CD4-positive, alpha-beta T cell (primary cell): ENCODE data around the gene NOC4L. TPM values are rescaled to one million over a fixed set of nuclear protein-coding genes. Genes with fewer than 3 reads are reported as not detected.

Experiments used
- ATAC-seq: fragments of 200-7000 bp; cut with Tn5 transposase; one replicate; pipeline ENCODE4 v1.10.0; 2022; ENCODE audit warnings: mild to moderate bottlenecking; ENCODE audit not compliant: poor library complexity
- CTCF ChIA-PET: fragments of 350-600 bp; sonication (Branson Sonifier 250); formaldehyde crosslinking; loops from one replicate; lab custom pipeline; 2021; ENCODE audit warnings: antibody characterized with exemption, inconsistent platforms; lab: Charles Lee
- POLR2A ChIA-PET: fragments of 350-600 bp; sonication (Branson Sonifier 250); formaldehyde crosslinking; loops from one replicate; lab custom pipeline; 2021; ENCODE audit warnings: antibody characterized with exemption, inconsistent platforms; lab: Charles Lee
- DNase-seq, 14 experiments: peaks; one replicate each; pipeline ENCODE4 v3.0.0-alpha.2; 2013 to 2020; ENCODE audit warnings: mixed read lengths in 2 of 14
- H3K27ac ChIP-seq, 2 donors: one replicate each; pipeline versions ENCODE4 v1.5.1 to v1.7.0; 2013; ENCODE audit warnings: low read length in 2 of 2, low read depth in 1 of 2, mild to moderate bottlenecking in 1 of 2
- H3K27me3 ChIP-seq, 2 experiments: 1 replicate in 1 of 2; 2 replicates in 1 of 2; pipeline versions ENCODE4 v1.6.1 to v1.7.0; 2013; ENCODE audit warnings: low read length in 2 of 2, control low read depth in 1 of 2, mild to moderate bottlenecking in 1 of 2, moderate library complexity in 1 of 2; ENCODE audit not compliant: insufficient read depth in 2 of 2, control insufficient read depth in 1 of 2
- H3K36me3 ChIP-seq: one replicate; pipeline ENCODE4 v1.6.1; 2013; ENCODE audit warnings: low read length, control low read depth; ENCODE audit not compliant: insufficient read depth
- H3K4me1 ChIP-seq: one replicate; pipeline ENCODE4 v1.6.1; 2013; ENCODE audit warnings: low read length, control low read depth; ENCODE audit not compliant: insufficient read depth
- H3K4me3 ChIP-seq: one replicate; pipeline ENCODE4 v1.5.1; 2013; ENCODE audit warnings: mild to moderate bottlenecking, low read length, moderate library complexity
- H3K9me3 ChIP-seq, 2 experiments: 1 replicate in 1 of 2; 2 replicates in 1 of 2; pipeline versions ENCODE4 v1.6.1 to v1.7.0; 2013; ENCODE audit warnings: low read length in 2 of 2, mild to moderate bottlenecking in 2 of 2, control low read depth in 1 of 2, moderate library complexity in 1 of 2; ENCODE audit not compliant: control insufficient read depth in 1 of 2, insufficient read depth in 1 of 2
- H3K27ac Mint-ChIP-seq: one replicate; pipeline ENCODE4 v1.8.0; 2020; ENCODE audit warnings: mixed read lengths
- H3K27me3 Mint-ChIP-seq: one replicate; pipeline ENCODE4 v1.8.0; 2021; ENCODE audit warnings: mixed read lengths
- H3K36me3 Mint-ChIP-seq: one replicate; pipeline ENCODE4 v1.8.0; 2021; ENCODE audit warnings: low read depth, mixed read lengths
- H3K4me1 Mint-ChIP-seq: one replicate; pipeline ENCODE4 v1.8.0; 2021; ENCODE audit warnings: low read depth, mixed read lengths
- H3K4me3 Mint-ChIP-seq: one replicate; pipeline ENCODE4 v1.8.0; 2020; ENCODE audit warnings: mild to moderate bottlenecking, mixed read lengths
- H3K9me3 Mint-ChIP-seq: one replicate; pipeline ENCODE4 v1.8.0; 2020; ENCODE audit warnings: mixed read lengths
- intact Hi-C, 2 experiments: fragments of 100-400 bp; cut with DNase I in 1 of 2; cut with micrococcal nuclease in 1 of 2; formaldehyde crosslinking; loops; one replicate each; pipeline versions ENCODE4 v1.15.1 to v1.9.0; 2023 to 2025; cut with DNase I, micrococcal nuclease
- total RNA-seq, 174 experiments: library from RNA in 2 of 174; stranded (reverse) in 2 of 174; gene quantifications; one replicate each; pipeline ENCODE4 v1.2.3 and lab custom pipeline; 2021 to 2026
- TF ChIP-seq, protein P1 (sequence below): fragments of 200-600 bp; IDR thresholded peaks from one replicate; pipeline ENCODE4 v1.8.0; 2022; ENCODE audit warnings: antibody characterized with exemption, mild to moderate bottlenecking

NOC4L gene
- total RNA-seq, 2 experiments from 2014 or later = 21.8 to 22.3 TPM

DNA sequence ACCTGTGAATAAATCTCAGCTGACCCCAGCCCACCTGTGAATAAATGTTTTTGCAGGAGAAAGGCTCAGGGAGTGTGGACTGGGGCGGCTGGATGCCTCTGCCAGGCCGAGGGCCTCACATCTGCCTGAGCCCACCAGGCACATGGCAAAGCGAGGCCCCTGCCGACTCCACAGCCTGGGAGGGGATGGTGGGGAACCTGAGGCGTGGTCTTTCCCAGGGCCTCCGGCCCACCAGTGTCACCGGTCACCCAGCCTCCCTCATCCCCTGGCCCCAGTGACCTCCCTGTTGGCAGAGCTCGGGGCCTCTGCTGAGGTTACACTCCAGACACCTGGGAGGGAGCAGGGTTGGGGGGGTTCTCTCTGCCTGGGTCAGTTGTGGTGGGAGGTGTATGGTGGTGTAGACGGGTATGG is 8.2 kb downstream of the NOC4L start:
- intact Hi-C loops = loop anchor here in 1 of 2 experiments (5.0 kb wide), 3 partner anchors 35 to 370 kb away; no protein-coding TSS in a partner anchor
- peaks cover 0 to 5% of the 10 kb centered on the region in 2 experiments for H3K9me3 ChIP-seq
- TF ChIP-seq, protein P1, sequence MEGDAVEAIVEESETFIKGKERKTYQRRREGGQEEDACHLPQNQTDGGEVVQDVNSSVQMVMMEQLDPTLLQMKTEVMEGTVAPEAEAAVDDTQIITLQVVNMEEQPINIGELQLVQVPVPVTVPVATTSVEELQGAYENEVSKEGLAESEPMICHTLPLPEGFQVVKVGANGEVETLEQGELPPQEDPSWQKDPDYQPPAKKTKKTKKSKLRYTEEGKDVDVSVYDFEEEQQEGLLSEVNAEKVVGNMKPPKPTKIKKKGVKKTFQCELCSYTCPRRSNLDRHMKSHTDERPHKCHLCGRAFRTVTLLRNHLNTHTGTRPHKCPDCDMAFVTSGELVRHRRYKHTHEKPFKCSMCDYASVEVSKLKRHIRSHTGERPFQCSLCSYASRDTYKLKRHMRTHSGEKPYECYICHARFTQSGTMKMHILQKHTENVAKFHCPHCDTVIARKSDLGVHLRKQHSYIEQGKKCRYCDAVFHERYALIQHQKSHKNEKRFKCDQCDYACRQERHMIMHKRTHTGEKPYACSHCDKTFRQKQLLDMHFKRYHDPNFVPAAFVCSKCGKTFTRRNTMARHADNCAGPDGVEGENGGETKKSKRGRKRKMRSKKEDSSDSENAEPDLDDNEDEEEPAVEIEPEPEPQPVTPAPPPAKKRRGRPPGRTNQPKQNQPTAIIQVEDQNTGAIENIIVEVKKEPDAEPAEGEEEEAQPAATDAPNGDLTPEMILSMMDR = no peak
- no peaks in the 10 kb centered on the region for H3K9me3 Mint-ChIP-seq
- no peak overlapping the region for H3K4me3 Mint-ChIP-seq
- no peaks in the 10 kb centered on the region for H3K27me3 Mint-ChIP-seq
- no peak overlapping the region for H3K4me3 ChIP-seq
- H3K36me3 Mint-ChIP-seq = no peaks in the 10 kb centered on the region
- H3K36me3 ChIP-seq = peaks cover 40% of the 10 kb centered on the region
- ATAC-seq = no peak
- DNase-seq = no peak
- CTCF ChIA-PET = no interaction called here
- H3K4me1 Mint-ChIP-seq = no peaks in the 10 kb centered on the region
- POLR2A ChIA-PET = interaction anchor here (1.7 kb wide), 1 partner anchor 37 kb away, joined by 12 read pairs; no protein-coding TSS in a partner anchor
- no peaks in the 10 kb centered on the region for H3K27me3 ChIP-seq
- no peak overlapping the region for H3K27ac ChIP-seq
- peaks cover 9% of the 10 kb centered on the region for H3K4me1 ChIP-seq
- no peak overlapping the region for H3K27ac Mint-ChIP-seq

DNA sequence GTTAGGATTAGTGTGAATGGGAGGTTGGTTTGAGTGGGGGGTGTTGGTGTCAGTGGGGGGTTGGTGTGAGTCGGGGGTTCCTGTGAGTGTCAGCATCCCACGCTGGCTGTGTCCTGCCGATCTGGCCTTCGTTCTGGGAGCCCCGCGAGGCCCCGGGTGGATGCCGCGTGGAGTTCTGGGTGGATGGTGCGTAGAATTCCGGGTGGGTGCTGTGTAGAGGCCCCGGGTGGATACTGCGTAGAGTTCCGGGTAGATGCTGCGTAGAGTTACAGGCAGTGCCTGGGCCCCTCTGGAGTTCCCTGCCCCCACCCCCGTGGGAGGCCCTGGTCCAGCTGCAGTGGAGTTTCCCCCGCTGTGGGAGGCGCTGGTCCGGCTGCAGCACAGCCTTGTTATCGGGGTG is 8.7 kb downstream of the NOC4L start:
- intact Hi-C loops = loop anchor here in 1 of 2 experiments (5.0 kb wide), 3 partner anchors 34 to 369 kb away; no protein-coding TSS in a partner anchor
- Mint-ChIP-seq H3K27me3 (no peaks in the 10 kb centered on the region), H3K36me3 (no peaks in the 10 kb centered on the region), H3K27ac (no peak overlapping the region), H3K9me3 (no peaks in the 10 kb centered on the region), H3K4me3 (no peak overlapping the region), H3K4me1 (no peaks in the 10 kb centered on the region)
- Histone ChIP-seq H3K4me1 (peaks cover 9% of the 10 kb centered on the region), H3K36me3 (peaks cover 39% of the 10 kb centered on the region), H3K27me3 (no peaks in the 10 kb centered on the region), H3K4me3 (no peak overlapping the region), H3K27ac (no peak overlapping the region), H3K9me3 (peaks cover 0 to 5% of the 10 kb centered on the region in 2 experiments)
- ChIA-PET POLR2A (interaction anchor here (0.9 to 1.7 kb wide), 4 partner anchors 12 to 36 kb away, joined by 3 to 12 read pairs (median 4); no protein-coding TSS in a partner anchor), CTCF (interaction anchor here (1.3 kb wide), 2 partner anchors 69 to 261 kb away, joined by 3 to 6 read pairs; no protein-coding TSS in a partner anchor)
- DNase-seq = no peak
- ATAC-seq = no peak
- TF ChIP-seq, protein P1 = no peak

DNA sequence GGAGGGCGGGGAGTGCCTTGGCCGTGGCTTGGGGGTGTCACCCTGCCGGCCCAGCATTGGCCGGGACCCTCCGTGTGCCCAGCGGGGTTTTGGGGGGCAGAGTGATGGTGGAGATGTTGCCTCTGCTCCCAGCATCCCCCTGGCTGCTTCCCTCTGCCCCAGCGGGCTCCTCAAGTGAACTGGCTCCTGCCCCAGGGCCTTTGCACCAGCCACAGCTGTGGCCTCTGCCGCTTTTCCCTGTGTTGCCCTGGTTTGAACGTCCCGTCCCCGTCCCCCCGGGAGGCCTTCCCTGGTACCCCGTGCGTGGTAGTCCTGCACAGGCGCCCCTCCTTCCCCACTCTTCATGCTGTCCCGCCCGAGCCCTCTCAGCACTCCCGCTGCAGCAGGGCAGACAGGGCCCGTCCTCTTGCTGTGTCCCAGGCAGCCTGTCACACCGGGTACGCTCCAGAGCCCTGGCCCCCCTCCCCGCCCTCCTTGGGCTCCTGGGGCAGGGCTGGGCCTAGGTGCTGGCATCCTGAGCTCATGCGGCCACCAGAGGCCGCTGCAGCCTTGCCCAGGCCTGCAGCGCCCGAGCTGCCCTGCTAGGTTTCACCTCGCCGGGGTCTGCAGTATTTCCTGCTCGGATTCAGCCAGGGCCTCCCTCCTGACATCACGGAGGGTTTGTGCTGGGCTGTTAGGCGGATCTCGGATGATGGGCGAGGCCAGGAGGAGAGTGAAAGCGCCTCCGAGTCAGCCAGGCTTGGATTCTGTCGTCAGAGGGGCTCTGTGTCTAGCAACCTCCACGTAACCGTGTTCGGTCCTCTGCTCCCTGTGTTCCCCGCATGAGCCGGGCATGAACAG is 9.5 kb downstream of the NOC4L start:
- H3K9me3 Mint-ChIP-seq = no peaks in the 10 kb centered on the region
- H3K4me3 ChIP-seq = peak overlapping the region; percentile 32
- intact Hi-C loops = loop anchor here (1.0 to 5.0 kb wide), 9 partner anchors 34 to 461 kb away; no protein-coding TSS in a partner anchor
- H3K4me3 Mint-ChIP-seq = peak overlapping the region; percentile 38
- TF ChIP-seq, protein P1 = peak; percentile 79
- no peak overlapping the region for H3K27ac Mint-ChIP-seq
- H3K36me3 ChIP-seq = peaks cover 34% of the 10 kb centered on the region
- peaks cover 0 to 7% of the 10 kb centered on the region in 2 experiments for H3K9me3 ChIP-seq
- ChIA-PET CTCF (interaction anchor here (0.8 to 1.3 kb wide), 16 partner anchors 8 to 461 kb away, joined by 3 to 21 read pairs (median 4); partner anchors contain the start of gene DDX51), POLR2A (interaction anchor here (0.9 to 1.7 kb wide), 8 partner anchors 9 to 277 kb away, joined by 3 to 12 read pairs (median 5); partner anchors contain the start of gene NOC4L)
- H3K36me3 Mint-ChIP-seq = no peaks in the 10 kb centered on the region
- no peaks in the 10 kb centered on the region for H3K4me1 Mint-ChIP-seq
- no peaks in the 10 kb centered on the region for H3K27me3 Mint-ChIP-seq
- no peaks in the 10 kb centered on the region for H3K27me3 ChIP-seq
- ATAC-seq = peak; percentile 95
- DNase-seq = peak; percentile 54 to 90 (median 68)
- peaks cover 9% of the 10 kb centered on the region for H3K4me1 ChIP-seq
- H3K27ac ChIP-seq = no peak overlapping the region
